SU-DHL-6 (cell line): ENCODE results near the gene AKAP8.
"Not testable (repeated sequence)": the region's sequence is repeated elsewhere in the genome, so short reads cannot be mapped to it uniquely, and the experiment has no call there.

Source experiments
- H2AFZ ChIP-seq: fragments of 200-600 bp; sonication (generic); 2 replicates; pipeline ENCODE4 v1.6.1; 2014; ENCODE audit warnings: low read depth, mild to moderate bottlenecking, moderate library complexity, mixed read lengths, antibody characterized with exemption, low read length; ENCODE audit not compliant: severe bottlenecking
- H3F3A ChIP-seq: fragments of 200-600 bp; shearing (Covaris generic); 2 replicates; pipeline ENCODE4 v1.6.0; 2016; ENCODE audit warnings: antibody characterized with exemption, mild to moderate bottlenecking; ENCODE audit not compliant: insufficient read depth
- H3K27ac ChIP-seq: fragments of 200-600 bp; sonication (generic); 2 replicates; pipeline ENCODE4 v1.5.1; 2016; ENCODE audit warnings: low read depth, mild to moderate bottlenecking, low read length, moderate library complexity, mixed read lengths
- H3K27me3 ChIP-seq: fragments of 200-600 bp; sonication (generic), shearing (Covaris generic); 2 replicates; pipeline ENCODE4 v1.6.0; 2014; ENCODE audit warnings: mild to moderate bottlenecking, low read length
- H3K36me3 ChIP-seq: fragments of 200-600 bp; sonication (generic); 2 replicates; pipeline ENCODE4 v1.6.1; 2014; ENCODE audit warnings: mild to moderate bottlenecking, low read length, mixed read lengths
- H3K4me2 ChIP-seq: fragments of 300-600, 200-600 bp; shearing (Covaris generic), sonication (generic); 2 replicates; pipeline ENCODE4 v1.6.0; 2014; ENCODE audit warnings: low read length, low read depth, mild to moderate bottlenecking; ENCODE audit not compliant: poor library complexity, severe bottlenecking
- H3K4me3 ChIP-seq: fragments of 200-600 bp; sonication (generic); 2 replicates; pipeline ENCODE4 v1.5.1; 2014; ENCODE audit warnings: antibody characterized with exemption, low read length, mild to moderate bottlenecking, mixed read lengths; ENCODE audit not compliant: insufficient read depth, poor library complexity, severe bottlenecking
- H3K79me2 ChIP-seq: fragments of 200-600 bp; sonication (generic); 2 replicates; pipeline ENCODE4 v1.6.1; 2014; ENCODE audit warnings: mild to moderate bottlenecking, low read length, moderate library complexity; ENCODE audit not compliant: insufficient read depth
- H3K9ac ChIP-seq: fragments of 200-600 bp; sonication (generic); 2 replicates; pipeline ENCODE4 v1.7.0; 2014; ENCODE audit warnings: mild to moderate bottlenecking, low read length
- H3K9me2 ChIP-seq: fragments of 200-600 bp; sonication (generic); replicated peaks from 2 replicates; pipeline ENCODE4 v1.6.1; 2014; ENCODE audit warnings: low read length; ENCODE audit not compliant: insufficient read depth
- H3K9me3 ChIP-seq: fragments of 200-600 bp; sonication (generic); 2 replicates; pipeline ENCODE4 v1.6.1; 2014; ENCODE audit warnings: low read length, mixed read lengths; ENCODE audit not compliant: insufficient read depth
- H4K20me1 ChIP-seq: fragments of 200-600 bp; sonication (generic); 2 replicates; pipeline ENCODE4 v1.6.1; 2014; ENCODE audit warnings: low read depth, mild to moderate bottlenecking, antibody characterized with exemption, low read length, moderate library complexity, mixed read lengths
- EZH2phosphoT487 ChIP-seq: fragments of 200-600 bp; sonication (generic), shearing (Covaris generic); conservative IDR thresholded peaks from 2 replicates; pipeline ENCODE4 v1.6.1; 2018; ENCODE audit warnings: mild to moderate bottlenecking, antibody characterized with exemption, low read length, moderate library complexity, mixed read lengths
- TF ChIP-seq, protein P1 (sequence below): fragments of 200-600 bp; sonication (generic); IDR thresholded peaks from one replicate; pipeline ENCODE4 v1.5.1; 2017; ENCODE audit warnings: antibody characterized with exemption, mild to moderate bottlenecking, low read length, moderate library complexity; ENCODE audit not compliant: insufficient read depth, poor library complexity, severe bottlenecking

AKAP8 gene

DNA sequence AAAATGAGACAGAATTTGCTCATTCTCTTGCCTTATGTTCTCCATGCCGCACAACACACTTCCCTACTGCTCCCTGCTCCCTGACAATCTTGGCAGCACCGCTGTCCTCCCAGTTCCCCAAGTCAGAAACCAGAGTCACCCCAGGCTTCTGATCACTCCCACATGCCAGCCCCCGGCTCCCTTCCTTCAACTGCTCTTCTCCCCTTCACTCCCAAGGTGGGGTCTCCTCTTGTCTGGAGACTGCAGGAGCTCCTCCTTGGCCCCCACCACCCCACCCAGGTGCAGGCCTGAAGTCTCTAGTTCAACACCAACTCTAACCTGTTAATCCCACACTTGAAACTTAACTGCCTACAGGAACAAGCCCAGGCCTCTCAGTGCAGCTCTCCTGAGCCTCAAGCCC, 16.8 kb upstream of the AKAP8 start:
- Histone ChIP-seq H2AFZ (no peak overlapping the region), H3F3A (peaks cover 5% of the 10 kb centered on the region; the same call in 1 of the 2 replicates), H3K36me3 (peaks cover 12% of the 10 kb centered on the region; the same call in 1 of the 2 replicates), H3K27me3 (no peaks in the 10 kb centered on the region), H3K4me2 (no peak overlapping the region), H3K9ac (no peak overlapping the region), H4K20me1 (no peaks in the 10 kb centered on the region; the same call in 1 of the 2 replicates), H3K4me3 (no peak overlapping the region), H3K9me3 (no peaks in the 10 kb centered on the region), H3K9me2 (no peaks in the 10 kb centered on the region), H3K79me2 (peaks cover 13% of the 10 kb centered on the region; the same call in 1 of the 2 replicates), H3K27ac (no peak overlapping the region)
- no peak for TF ChIP-seq EZH2phosphoT487
- TF ChIP-seq, protein P1, sequence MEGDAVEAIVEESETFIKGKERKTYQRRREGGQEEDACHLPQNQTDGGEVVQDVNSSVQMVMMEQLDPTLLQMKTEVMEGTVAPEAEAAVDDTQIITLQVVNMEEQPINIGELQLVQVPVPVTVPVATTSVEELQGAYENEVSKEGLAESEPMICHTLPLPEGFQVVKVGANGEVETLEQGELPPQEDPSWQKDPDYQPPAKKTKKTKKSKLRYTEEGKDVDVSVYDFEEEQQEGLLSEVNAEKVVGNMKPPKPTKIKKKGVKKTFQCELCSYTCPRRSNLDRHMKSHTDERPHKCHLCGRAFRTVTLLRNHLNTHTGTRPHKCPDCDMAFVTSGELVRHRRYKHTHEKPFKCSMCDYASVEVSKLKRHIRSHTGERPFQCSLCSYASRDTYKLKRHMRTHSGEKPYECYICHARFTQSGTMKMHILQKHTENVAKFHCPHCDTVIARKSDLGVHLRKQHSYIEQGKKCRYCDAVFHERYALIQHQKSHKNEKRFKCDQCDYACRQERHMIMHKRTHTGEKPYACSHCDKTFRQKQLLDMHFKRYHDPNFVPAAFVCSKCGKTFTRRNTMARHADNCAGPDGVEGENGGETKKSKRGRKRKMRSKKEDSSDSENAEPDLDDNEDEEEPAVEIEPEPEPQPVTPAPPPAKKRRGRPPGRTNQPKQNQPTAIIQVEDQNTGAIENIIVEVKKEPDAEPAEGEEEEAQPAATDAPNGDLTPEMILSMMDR: no peak

DNA sequence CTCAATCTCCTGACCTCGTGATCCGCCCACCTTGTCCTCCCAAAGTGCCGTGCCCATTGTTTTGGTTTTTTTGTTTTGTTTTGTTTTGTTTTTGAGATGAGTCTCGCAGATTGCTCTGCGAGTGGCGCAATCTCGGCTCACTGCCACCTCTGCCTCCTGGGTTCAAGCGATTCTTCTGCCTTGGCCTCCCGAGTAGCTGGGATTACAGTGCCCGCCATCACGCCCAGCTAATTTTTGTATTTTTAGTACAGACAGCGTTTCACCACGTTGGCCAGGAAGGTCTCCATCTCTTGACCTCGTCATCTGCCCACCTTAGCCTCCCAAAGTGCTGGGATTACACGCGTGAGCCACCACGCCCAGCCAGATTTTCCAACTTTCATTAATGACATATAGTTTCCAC, 15.7 kb upstream of the AKAP8 start:
- H3K9ac ChIP-seq, H4K20me1 ChIP-seq, H2AFZ ChIP-seq, H3K4me2 ChIP-seq, H3K27ac ChIP-seq, H3F3A ChIP-seq, H3K9me2 ChIP-seq, H3K27me3 ChIP-seq, H3K4me3 ChIP-seq, H3K9me3 ChIP-seq: not testable (repeated sequence)
- peaks cover 12% of the 10 kb centered on the region; the same call in 1 of the 2 replicates for H3K36me3 ChIP-seq
- H3K79me2 ChIP-seq: peaks cover 19% of the 10 kb centered on the region; the same call in 1 of the 2 replicates

GRCh38 chr19:15394426-15394825, 14.8 kb upstream of the AKAP8 start:
- H3K9me2 ChIP-seq: no peaks in the 10 kb centered on the region
- no peak overlapping the region for H3K4me3 ChIP-seq
- no peaks in the 10 kb centered on the region; the same call in 1 of the 2 replicates for H4K20me1 ChIP-seq
- H3F3A ChIP-seq: peaks cover 5% of the 10 kb centered on the region; the same call in 1 of the 2 replicates
- no peak overlapping the region for H2AFZ ChIP-seq
- H3K9ac ChIP-seq: no peak overlapping the region
- peaks cover 27% of the 10 kb centered on the region; the same call in 1 of the 2 replicates for H3K79me2 ChIP-seq
- H3K27me3 ChIP-seq: no peaks in the 10 kb centered on the region
- no peaks in the 10 kb centered on the region for H3K9me3 ChIP-seq
- peaks cover 12% of the 10 kb centered on the region; the same call in 1 of the 2 replicates for H3K36me3 ChIP-seq
- TF ChIP-seq, protein P1: no peak
- no peak for TF ChIP-seq EZH2phosphoT487
- H3K4me2 ChIP-seq: no peak overlapping the region
- no peak overlapping the region for H3K27ac ChIP-seq

DNA sequence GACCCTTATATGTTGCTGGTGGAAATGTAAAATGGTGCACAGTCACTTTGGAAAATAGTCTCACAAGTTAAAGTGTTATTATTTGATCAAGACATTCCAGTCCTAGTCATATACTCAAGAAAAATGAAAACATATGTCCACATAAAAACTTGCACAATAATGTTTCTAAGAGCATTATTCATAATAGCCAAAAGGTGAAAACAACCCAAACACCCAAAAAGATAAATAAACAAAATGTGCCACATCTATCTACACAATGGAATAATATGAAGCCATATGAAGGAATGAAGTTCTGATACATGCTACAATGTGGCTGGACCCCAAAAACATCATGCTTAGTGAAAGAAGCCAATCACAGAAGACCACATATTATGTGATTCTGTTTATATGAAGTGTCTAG, 14.4 kb upstream of the AKAP8 start:
- Histone ChIP-seq H3K9me3 (no peaks in the 10 kb centered on the region), H3K9ac (no peak overlapping the region), H3K4me3 (no peak overlapping the region), H2AFZ (no peak overlapping the region), H3K4me2 (no peak overlapping the region), H3K79me2 (peaks cover 32% of the 10 kb centered on the region; the same call in 1 of the 2 replicates), H3K27me3 (no peaks in the 10 kb centered on the region), H3F3A (peaks cover 5% of the 10 kb centered on the region; the same call in 1 of the 2 replicates), H3K36me3 (peaks cover 12% of the 10 kb centered on the region; the same call in 1 of the 2 replicates), H4K20me1 (no peaks in the 10 kb centered on the region), H3K9me2 (no peaks in the 10 kb centered on the region), H3K27ac (no peak overlapping the region)
- TF ChIP-seq EZH2phosphoT487: no peak
- TF ChIP-seq, protein P1: no peak
